ENCODE results near the gene PPP1R9B.

Gene PPP1R9B

GRCh38 chr17:50187751-50188530, 37.5 kb upstream of the PPP1R9B start:
- DNase-seq = no peak

DNA sequence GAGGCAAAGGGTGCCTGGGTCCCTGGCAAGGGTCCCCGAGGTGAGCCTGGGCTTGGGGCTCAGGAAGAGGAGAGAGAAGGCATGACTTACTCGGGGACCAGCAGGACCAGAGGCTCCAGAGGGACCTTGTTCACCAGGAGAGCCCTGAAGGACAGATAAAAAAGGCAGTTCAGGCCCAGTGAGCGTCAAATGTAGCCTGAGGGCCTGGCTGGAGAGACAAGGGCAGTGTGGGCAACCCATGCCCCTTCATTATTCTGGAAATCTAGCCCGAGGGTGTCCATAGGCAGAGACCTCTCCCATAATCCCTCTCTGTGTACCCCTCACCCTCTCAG, 36.9 kb upstream of the PPP1R9B start:
- no peak for DNase-seq

- DNase-seq = no peak
These were observed 36.4 kb upstream of the PPP1R9B start for GRCh38 chr17:50186661-50187393.

- DNase-seq = no peak
These were observed 35.4 kb upstream of the PPP1R9B start for GRCh38 chr17:50185631-50186471.

- no peak for DNase-seq
These were observed 34.3 kb upstream of the PPP1R9B start for GRCh38 chr17:50184611-50185398.

- DNase-seq = no peak
These were observed 33.6 kb upstream of the PPP1R9B start for GRCh38 chr17:50184064-50184463.

GRCh38 chr17:50183421-50183994, 33.0 kb upstream of the PPP1R9B start:
- no peak for DNase-seq

- DNase-seq = no peak
These were observed 32.4 kb upstream of the PPP1R9B start for GRCh38 chr17:50182783-50183420.

- DNase-seq = no peak
These were observed 31.4 kb upstream of the PPP1R9B start for GRCh38 chr17:50181591-50182560.

DNA sequence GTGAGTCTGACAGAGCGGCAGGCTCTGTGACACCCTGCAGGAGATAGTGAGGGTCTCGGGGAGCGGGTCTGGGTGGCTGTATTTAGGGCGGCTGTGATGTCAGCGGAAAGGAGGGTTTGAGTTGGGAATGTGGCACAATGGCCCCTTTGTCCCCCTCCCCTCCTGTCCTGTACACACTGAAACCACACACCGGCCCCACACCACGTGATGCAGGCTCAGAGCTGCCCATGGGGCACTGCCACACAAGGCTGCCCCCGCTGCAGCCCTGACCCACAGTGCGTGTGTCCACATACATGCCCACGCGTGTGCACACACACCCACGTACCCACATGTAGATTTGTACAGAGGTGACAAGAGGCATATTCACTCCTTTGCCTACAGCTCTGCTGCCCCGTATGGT, 30.7 kb upstream of the PPP1R9B start:
- no peak for DNase-seq

GRCh38 chr17:50180620-50181019, 30.1 kb upstream of the PPP1R9B start:
- no peak for DNase-seq

- no peak for DNase-seq
These were observed 29.6 kb upstream of the PPP1R9B start for GRCh38 chr17:50180111-50180510.

- DNase-seq = peak; percentile 12
These were observed 27.7 kb upstream of the PPP1R9B start for GRCh38 chr17:50177983-50178834.

- DNase-seq = no peak
These were observed 27.0 kb upstream of the PPP1R9B start for GRCh38 chr17:50177476-50177875.

DNA sequence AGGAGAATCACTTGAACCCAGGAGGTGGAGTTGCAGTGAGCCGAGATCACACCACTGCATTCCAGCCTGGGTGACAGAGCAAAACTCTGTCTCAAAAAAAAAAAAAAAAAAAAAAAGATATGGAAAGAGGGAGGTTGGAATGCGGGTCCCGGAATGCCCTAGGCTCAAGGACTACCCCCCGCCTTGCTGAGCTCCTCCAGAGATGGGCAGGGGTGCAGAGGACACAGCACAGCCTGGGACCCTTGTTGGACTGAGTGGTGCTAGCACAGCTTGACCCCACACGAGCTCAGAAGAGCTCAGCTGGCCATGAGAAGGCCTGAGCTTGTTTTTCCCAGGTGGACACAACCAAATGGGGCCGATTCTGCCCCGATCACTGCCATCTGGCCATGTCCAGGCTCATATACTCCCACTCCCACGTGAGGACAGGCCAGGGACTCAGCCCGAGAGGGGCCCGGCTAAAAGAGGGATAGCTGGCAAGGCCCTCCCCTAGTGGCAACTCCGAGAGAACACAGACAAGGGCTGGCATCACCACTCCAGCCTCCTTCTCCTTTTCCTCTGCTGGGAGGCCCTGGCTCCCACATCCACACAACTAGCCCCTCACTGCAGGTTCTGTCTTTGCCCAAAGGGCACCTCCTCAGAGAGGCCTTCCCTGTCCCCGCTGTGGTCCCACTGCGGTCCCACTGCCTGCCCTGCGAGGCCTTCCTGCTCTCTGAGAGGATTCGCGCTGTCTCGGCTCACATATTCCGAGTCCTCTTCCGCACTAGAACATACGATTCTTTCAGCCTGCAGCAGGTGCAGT, 26.3 kb upstream of the PPP1R9B start:
- no peak for DNase-seq

DNA sequence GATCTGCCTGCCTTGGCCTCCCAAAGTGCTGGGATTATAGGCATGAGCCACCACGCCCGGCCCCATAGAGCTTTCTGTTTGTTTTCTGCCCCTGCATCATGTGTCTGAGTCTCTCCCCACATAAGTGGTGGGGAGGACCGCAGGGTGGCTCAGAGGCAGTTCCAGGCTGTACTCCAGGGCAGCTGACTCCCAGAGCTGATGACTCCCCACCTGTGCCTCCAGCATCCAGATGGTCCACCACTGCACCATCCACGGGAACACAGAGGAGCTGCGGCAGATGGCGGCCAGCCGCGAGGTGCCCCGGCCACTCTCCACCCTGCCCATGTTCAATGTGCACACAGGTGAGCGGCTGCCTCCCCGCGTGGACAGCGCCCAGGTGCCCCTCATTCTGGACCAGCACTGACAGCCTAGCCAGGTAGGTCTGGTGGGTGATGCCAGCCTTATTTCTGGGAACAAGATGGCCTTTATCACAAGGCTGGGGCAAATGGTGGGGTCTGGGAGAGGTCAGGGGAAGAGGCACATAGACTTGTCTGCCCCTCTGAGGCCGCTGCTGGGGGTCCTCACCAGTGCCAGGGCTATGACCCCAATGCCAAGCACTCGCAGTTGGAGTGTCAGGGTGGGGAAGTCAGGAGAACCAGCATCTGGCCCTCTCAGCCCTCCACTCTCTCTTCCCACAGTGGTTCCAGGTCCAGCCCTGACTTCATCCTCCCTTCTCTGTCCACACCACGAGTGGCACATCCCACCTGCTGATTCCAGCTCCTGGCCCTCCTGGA, 24.7 kb upstream of the PPP1R9B start:
- no peak for DNase-seq

GRCh38 chr17:50174444-50174843, 24.0 kb upstream of the PPP1R9B start:
- DNase-seq = no peak

GRCh38 chr17:50173335-50173941, 23.0 kb upstream of the PPP1R9B start:
- no peak for DNase-seq

All from NCI-H2029 treated with DMSO at 0.1 percent for 48 hours (cell line).